Body of pancreas (tissue), 4 donors: Measurements from ENCODE around the gene STIL.

Experiments
- POLR2A ChIP-seq, 3 donors: fragments of 450-650 bp; IDR thresholded peaks; one replicate each; pipeline ENCODE4 v1.6.1; 2016; ENCODE audit warnings: antibody characterized with exemption in 3 of 3, mild to moderate bottlenecking in 2 of 3
- TF ChIP-seq, protein P1 (sequence below), 7 experiments: fragments of 450-650 bp in 4 of 7; fragments of 200-600 bp in 3 of 7; sonication (generic) in 3 of 7; IDR thresholded peaks; one replicate each; pipeline ENCODE4 v1.5.1; 2016 to 2019; ENCODE audit warnings: antibody characterized with exemption in 7 of 7

DNA sequence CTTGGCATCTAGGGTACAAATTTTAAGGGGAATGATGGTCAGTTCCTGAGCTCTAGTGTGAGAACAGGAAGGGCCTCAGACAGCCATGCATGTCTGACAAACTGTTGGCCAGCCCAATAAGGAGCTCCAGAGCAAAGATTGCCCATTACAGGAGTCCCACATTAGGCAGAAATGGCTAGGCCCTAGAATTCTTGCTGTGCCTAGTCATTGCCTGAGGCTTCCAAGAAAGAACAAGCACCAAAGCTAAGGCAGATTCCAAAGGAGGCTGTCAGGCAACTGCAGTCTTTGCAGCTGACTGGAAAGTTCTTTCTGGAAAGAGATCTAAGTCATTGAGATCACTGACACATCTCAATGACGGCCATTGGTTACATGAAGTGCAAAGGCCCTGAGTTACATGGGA, 3.9 kb upstream of the STIL start:
- TF ChIP-seq, protein P1, sequence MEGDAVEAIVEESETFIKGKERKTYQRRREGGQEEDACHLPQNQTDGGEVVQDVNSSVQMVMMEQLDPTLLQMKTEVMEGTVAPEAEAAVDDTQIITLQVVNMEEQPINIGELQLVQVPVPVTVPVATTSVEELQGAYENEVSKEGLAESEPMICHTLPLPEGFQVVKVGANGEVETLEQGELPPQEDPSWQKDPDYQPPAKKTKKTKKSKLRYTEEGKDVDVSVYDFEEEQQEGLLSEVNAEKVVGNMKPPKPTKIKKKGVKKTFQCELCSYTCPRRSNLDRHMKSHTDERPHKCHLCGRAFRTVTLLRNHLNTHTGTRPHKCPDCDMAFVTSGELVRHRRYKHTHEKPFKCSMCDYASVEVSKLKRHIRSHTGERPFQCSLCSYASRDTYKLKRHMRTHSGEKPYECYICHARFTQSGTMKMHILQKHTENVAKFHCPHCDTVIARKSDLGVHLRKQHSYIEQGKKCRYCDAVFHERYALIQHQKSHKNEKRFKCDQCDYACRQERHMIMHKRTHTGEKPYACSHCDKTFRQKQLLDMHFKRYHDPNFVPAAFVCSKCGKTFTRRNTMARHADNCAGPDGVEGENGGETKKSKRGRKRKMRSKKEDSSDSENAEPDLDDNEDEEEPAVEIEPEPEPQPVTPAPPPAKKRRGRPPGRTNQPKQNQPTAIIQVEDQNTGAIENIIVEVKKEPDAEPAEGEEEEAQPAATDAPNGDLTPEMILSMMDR (IDR thresholded peaks at IDR 0.05): no peak
- TF ChIP-seq POLR2A (IDR thresholded peaks at IDR 0.05): no peak
